ENCODE data around the gene COMTD1.
"Not testable (repeated sequence)": the region's sequence is repeated elsewhere in the genome, so short reads cannot be mapped to it uniquely, and the experiment has no call there.

Gene COMTD1

DNA sequence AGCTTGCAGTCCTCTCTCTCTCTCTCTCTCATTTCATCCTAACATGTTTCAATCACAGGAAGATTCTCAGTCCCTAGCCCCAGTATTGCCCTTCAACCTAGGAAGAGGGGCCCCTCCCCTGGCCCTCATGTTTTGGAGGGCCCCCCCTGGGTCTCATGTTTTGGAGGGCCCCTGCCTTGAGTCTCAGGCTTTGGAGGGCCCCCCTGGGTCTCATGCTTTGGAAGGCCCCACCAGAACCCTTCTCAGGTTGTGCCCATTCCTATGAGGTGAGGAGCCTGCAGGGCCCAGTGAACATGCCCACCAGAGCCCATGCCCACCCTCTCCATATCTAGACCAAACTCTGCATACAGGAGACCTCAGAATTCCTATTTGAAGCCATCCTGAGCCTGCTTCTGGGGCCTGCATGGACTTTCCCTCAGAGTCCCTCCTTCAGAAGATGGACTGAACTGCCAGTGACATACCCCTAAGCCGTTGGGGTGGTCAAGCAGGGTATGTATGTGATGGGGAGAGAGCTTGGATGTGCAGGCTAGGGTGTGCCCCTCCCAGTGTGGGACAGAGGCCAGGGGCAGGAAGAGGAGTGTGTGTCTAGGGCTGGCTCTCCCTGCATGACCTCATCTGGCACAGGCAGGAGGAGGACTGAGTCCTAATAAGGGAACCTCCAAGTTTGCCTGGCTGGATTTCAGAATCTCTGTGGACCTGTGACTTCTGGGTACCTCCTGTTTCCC, 33.3 kb downstream of the COMTD1 start:
- H3K27me3 ChIP-seq, result no peaks in the 10 kb centered on the region
- peak; percentile 56 to 85 for DNase-seq
- no peaks in the 10 kb centered on the region for H3K36me3 ChIP-seq
- H3K9me3 ChIP-seq, result no peaks in the 10 kb centered on the region
- TF ChIP-seq, protein P1, sequence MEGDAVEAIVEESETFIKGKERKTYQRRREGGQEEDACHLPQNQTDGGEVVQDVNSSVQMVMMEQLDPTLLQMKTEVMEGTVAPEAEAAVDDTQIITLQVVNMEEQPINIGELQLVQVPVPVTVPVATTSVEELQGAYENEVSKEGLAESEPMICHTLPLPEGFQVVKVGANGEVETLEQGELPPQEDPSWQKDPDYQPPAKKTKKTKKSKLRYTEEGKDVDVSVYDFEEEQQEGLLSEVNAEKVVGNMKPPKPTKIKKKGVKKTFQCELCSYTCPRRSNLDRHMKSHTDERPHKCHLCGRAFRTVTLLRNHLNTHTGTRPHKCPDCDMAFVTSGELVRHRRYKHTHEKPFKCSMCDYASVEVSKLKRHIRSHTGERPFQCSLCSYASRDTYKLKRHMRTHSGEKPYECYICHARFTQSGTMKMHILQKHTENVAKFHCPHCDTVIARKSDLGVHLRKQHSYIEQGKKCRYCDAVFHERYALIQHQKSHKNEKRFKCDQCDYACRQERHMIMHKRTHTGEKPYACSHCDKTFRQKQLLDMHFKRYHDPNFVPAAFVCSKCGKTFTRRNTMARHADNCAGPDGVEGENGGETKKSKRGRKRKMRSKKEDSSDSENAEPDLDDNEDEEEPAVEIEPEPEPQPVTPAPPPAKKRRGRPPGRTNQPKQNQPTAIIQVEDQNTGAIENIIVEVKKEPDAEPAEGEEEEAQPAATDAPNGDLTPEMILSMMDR (IDR thresholded peaks at IDR 0.05), result no peak
- H3K4me1 ChIP-seq, result peaks cover 0 to 14% (median 9%) of the 10 kb centered on the region in 4 donors
- peak overlapping the region; percentile 52 to 68 for H3K27ac ChIP-seq
- H3K4me3 ChIP-seq, result no peak overlapping the region
- intact Hi-C loops (cut with DNase I; ENCODE audit: low total_unique reads), result loop anchor here (10.0 kb wide), 1 partner anchor 88 kb away; the partner anchor contains the start of gene SAMD8

DNA sequence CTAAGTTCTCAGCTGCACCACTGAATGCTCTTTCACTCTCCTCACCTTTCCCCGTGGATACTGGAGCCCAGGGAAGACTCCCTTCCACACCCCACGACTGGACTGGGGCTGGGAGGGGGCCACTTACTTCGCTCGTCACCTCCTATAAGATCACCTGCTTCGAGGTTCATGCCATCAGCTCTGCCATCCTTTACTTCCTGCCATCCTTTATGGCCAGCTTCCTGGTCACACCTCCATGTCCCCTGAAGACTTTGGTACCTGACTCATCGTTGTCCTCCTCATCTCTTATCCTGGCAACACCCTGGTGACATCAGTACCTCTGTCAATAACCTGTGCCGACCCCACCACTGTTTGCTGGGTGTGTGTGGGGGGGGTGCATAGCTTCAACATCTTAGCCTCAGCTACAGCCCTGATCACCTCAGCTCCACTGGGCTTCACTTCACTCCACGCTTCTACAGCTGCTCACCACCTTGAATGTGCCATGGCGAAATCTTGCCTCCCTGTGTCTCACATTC, 33.9 kb downstream of the COMTD1 start:
- Histone ChIP-seq H3K36me3 (no peaks in the 10 kb centered on the region), H3K27me3 (no peaks in the 10 kb centered on the region), H3K27ac (peak overlapping the region; percentile 52 to 68), H3K4me1 (peaks cover 0 to 14% (median 9%) of the 10 kb centered on the region in 4 donors), H3K4me3 (no peak overlapping the region), H3K9me3 (no peaks in the 10 kb centered on the region)
- DNase-seq, result peak in 1 of 2 donors; percentile 46
- intact Hi-C loops (cut with DNase I; ENCODE audit: low total_unique reads), result loop anchor here (10.0 kb wide), 1 partner anchor 87 kb away; the partner anchor contains the start of gene SAMD8
- TF ChIP-seq, protein P1 (IDR thresholded peaks at IDR 0.05), result no peak

DNA sequence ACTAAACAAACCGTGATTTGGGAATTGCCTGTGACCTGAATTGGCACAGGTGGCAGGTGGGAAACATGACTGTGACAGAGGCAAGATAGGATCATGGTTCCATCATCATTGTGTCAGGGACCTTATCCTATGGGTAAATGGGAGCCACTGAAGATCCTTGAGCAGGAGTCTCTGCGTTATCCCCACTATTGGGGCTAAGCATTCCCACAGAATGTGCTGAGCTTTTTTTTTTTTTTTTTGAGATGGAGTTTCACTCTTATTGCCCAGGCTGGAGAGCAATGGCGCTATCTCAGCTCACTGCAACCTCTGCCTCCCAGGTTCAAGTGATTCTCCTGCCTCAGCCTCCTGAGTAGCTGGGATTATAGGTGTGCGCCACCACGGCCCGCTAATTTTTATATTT, 35.8 kb downstream of the COMTD1 start:
- not testable (repeated sequence) for H3K4me3 ChIP-seq, H3K36me3 ChIP-seq, H3K9me3 ChIP-seq, H3K27ac ChIP-seq, H3K27me3 ChIP-seq, DNase-seq
- intact Hi-C loops (cut with DNase I; ENCODE audit: low total_unique reads), result loop anchor here (10.0 kb wide), 1 partner anchor 85 kb away; the partner anchor contains the start of gene SAMD8
- H3K4me1 ChIP-seq, result peaks cover 0 to 14% (median 9%) of the 10 kb centered on the region in 4 donors

DNA sequence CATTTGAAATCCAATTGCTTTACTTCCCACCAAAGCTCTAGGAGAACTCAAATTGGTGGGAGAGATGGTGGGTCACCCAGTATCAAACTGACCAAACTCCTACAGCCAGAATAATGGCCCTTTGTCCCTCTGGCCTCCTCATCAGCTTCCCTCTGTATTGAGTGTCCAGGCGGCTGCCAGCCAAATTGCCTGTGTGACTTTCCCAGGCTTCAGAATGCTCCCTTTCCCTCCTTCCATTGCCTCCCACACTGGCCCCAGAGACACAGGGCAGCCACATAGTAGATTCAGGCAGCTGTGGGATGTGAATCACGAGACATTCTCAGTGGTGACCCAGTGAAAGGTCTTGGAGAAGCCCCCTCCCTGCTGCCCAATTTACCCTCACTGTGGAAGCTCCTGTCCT, 37.9 kb downstream of the COMTD1 start:
- H3K4me1 ChIP-seq, result peaks cover 0 to 8% (median 6%) of the 10 kb centered on the region in 4 donors
- peak in 1 of 2 donors; percentile 31 for DNase-seq
- intact Hi-C loops (cut with DNase I; ENCODE audit: low total_unique reads), result no loop called here
- H3K36me3 ChIP-seq, result no peaks in the 10 kb centered on the region
- no peak overlapping the region for H3K27ac ChIP-seq
- no peaks in the 10 kb centered on the region for H3K9me3 ChIP-seq
- H3K27me3 ChIP-seq, result no peaks in the 10 kb centered on the region
- TF ChIP-seq, protein P1 (IDR thresholded peaks at IDR 0.05), result no peak
- H3K4me3 ChIP-seq, result no peak overlapping the region

DNA sequence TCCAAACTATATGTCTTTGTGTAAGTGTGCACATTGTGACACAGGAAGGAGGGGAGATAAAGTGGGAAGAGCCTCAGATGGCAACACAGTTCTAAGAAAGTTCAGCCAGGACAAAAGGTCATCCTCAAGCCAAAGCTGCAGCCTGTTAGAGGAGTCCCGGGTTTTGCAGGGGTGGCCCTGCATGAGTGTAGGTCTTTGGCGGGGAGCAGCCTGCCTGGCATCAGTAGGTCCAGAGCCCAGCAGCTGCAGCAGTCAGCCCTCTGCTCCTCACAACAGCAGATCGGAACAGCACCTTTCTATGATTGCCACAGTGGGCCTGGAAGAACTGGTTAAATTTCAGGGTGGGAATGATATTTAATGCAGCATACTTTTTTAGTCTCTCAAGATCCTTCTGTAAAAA, 38.7 kb downstream of the COMTD1 start:
- intact Hi-C loops (cut with DNase I; ENCODE audit: low total_unique reads), result no loop called here
- Histone ChIP-seq H3K27ac (no peak overlapping the region), H3K4me3 (no peak overlapping the region), H3K9me3 (no peaks in the 10 kb centered on the region), H3K36me3 (no peaks in the 10 kb centered on the region), H3K27me3 (no peaks in the 10 kb centered on the region), H3K4me1 (peaks cover 0 to 6% (median 0%) of the 10 kb centered on the region in 4 donors)
- peak in 1 of 2 donors; percentile 28 for DNase-seq
- TF ChIP-seq, protein P1 (IDR thresholded peaks at IDR 0.05), result no peak

Data from tibial artery (tissue), 4 donors.